ENCODE results near the gene NRL. TPM values are rescaled to one million over a fixed set of nuclear protein-coding genes. Genes with fewer than 3 reads are reported as not detected.

The NRL gene
- total RNA-seq, 3 donors from 2014 or later (not counting 1 experiment from before 2014, with no cell fraction given), result 0.78 to 3.3 (median 2.8) TPM

DNA sequence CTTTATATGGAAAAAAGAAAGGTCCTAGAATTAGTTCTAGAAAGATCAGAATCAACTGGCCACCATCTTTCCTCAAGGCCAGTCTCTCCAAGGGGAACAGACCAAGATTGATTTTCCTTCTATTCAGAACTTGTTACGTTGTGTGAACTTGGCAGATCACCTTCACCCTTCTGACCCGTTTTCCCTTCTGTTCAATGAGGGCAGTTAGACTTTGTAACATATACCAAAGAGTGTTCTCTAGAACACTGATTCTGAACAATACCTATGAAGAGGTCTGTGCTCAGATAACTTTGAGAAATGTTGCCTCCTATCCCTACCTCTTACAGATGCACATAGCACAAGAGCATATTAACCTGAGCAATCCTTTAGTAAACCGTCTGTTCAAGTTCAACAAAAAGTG, 31.3 kb downstream of the NRL start:
- Histone ChIP-seq H3K9me3 (ENCODE audit: control insufficient read depth, insufficient read depth, low read length) (no peaks in the 10 kb centered on the region), H3K27ac (ENCODE audit: low read length) (no peak overlapping the region), H3K4me1 (ENCODE audit: control insufficient read depth, insufficient read depth, low read length) (peaks cover 15% of the 10 kb centered on the region), H3K36me3 (ENCODE audit: control insufficient read depth, insufficient read depth, low read length) (no peaks in the 10 kb centered on the region), H3K4me3 (ENCODE audit: low read length) (no peak overlapping the region), H3K27me3 (ENCODE audit: control insufficient read depth, insufficient read depth, low read length) (no peaks in the 10 kb centered on the region)
- Mint-ChIP-seq H3K4me3 (peak overlapping the region; percentile 56), H3K36me3 (no peaks in the 10 kb centered on the region), H3K4me1 (peaks cover 14 to 20% of the 10 kb centered on the region in 2 donors), H3K9me3 (no peaks in the 10 kb centered on the region), H3K27ac (peak overlapping the region in 1 of 2 donors; percentile 7), H3K27me3 (ENCODE audit: low read depth in 2 of 2) (no peaks in the 10 kb centered on the region)
- intact Hi-C loops (cut with micrococcal nuclease), result no loop called here
- ATAC-seq (no peak), DNase-seq (no peak)
- 98% methylated on average over 3 of the region's 3 CpGs for WGBS (ENCODE audit: insufficient coverage)
- TF ChIP-seq, protein P1, sequence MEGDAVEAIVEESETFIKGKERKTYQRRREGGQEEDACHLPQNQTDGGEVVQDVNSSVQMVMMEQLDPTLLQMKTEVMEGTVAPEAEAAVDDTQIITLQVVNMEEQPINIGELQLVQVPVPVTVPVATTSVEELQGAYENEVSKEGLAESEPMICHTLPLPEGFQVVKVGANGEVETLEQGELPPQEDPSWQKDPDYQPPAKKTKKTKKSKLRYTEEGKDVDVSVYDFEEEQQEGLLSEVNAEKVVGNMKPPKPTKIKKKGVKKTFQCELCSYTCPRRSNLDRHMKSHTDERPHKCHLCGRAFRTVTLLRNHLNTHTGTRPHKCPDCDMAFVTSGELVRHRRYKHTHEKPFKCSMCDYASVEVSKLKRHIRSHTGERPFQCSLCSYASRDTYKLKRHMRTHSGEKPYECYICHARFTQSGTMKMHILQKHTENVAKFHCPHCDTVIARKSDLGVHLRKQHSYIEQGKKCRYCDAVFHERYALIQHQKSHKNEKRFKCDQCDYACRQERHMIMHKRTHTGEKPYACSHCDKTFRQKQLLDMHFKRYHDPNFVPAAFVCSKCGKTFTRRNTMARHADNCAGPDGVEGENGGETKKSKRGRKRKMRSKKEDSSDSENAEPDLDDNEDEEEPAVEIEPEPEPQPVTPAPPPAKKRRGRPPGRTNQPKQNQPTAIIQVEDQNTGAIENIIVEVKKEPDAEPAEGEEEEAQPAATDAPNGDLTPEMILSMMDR (IDR thresholded peaks at IDR 0.05), result no peak

DNA sequence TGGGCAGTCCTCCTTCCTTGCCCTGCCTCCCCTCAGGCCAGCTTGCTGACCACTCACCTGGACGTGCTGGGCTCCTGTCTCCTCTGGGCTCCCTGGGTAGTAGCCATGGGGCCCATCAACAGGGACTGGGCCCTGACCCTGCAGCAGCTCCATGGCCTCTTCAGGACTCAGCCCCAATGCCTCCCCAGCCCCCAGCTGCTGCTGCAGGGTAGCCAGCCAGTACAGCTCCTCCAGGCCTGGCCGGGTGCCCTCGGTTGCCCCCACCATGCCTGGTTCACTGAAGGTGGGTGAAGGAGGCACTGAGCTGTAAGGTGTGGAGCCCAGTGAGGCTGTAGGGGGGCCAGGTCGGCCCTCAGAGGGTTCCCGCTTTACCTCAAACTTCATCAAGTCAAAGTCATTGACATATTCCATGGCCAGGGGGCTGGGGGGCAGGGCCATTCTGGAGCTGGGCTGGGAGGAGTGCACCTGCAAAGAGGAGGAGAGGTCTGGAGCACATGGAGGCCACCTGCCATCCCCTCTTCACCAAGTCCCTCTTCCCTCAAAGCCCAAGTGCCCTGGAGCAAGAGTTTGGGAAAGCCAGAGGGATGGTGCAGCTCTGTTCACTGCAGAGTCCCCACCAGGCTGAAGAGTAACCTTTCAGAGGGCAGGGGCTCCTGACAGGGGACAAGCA, 32.2 kb downstream of the NRL start:
- no peaks in the 10 kb centered on the region for H3K27me3 ChIP-seq (ENCODE audit: control insufficient read depth, insufficient read depth, low read length)
- H3K4me1 ChIP-seq (ENCODE audit: control insufficient read depth, insufficient read depth, low read length), result peaks cover 15% of the 10 kb centered on the region
- Mint-ChIP-seq H3K27ac (peak overlapping the region; percentile 7 to 61), H3K4me3 (peak overlapping the region; percentile 90), H3K4me1 (peaks cover 14 to 20% of the 10 kb centered on the region in 2 donors), H3K36me3 (no peaks in the 10 kb centered on the region), H3K9me3 (no peaks in the 10 kb centered on the region), H3K27me3 (ENCODE audit: low read depth in 2 of 2) (no peaks in the 10 kb centered on the region)
- 92% methylated on average over 5 of the region's 5 CpGs for WGBS (ENCODE audit: insufficient coverage)
- H3K9me3 ChIP-seq (ENCODE audit: control insufficient read depth, insufficient read depth, low read length), result no peaks in the 10 kb centered on the region
- DNase-seq, result no peak
- H3K4me3 ChIP-seq (ENCODE audit: low read length), result no peak overlapping the region
- H3K36me3 ChIP-seq (ENCODE audit: control insufficient read depth, insufficient read depth, low read length), result no peaks in the 10 kb centered on the region
- intact Hi-C loops (cut with micrococcal nuclease), result no loop called here
- TF ChIP-seq, protein P1 (IDR thresholded peaks at IDR 0.05), result no peak
- H3K27ac ChIP-seq (ENCODE audit: low read length), result no peak overlapping the region
- ATAC-seq, result no peak

DNA sequence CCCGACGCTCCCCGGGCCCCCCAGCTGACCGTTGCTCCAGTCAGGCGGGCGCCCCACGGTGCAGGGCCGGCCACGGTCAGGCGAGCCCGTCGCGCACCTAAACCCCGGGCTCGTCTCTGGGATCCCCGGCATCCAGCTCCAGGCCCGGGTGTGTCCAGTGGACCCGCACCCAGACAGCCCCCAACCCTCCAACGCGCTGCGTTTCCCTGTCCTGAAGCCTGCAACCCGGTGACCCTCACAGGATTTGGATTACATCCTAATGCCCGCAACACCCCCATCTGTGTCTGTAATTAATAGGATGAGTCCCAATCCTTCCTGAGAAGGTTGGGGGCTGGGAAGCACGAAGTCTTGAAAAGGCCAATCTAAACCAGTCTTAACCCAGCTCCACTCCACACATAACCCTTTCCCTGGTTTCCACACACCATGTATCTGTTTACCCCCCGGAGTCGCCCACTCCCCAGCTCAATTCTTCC, 33.0 kb downstream of the NRL start:
- no peak for ATAC-seq
- Histone ChIP-seq H3K4me3 (ENCODE audit: low read length) (peak overlapping the region; percentile 55), H3K4me1 (ENCODE audit: control insufficient read depth, insufficient read depth, low read length) (peaks cover 15% of the 10 kb centered on the region), H3K9me3 (ENCODE audit: control insufficient read depth, insufficient read depth, low read length) (no peaks in the 10 kb centered on the region), H3K27me3 (ENCODE audit: control insufficient read depth, insufficient read depth, low read length) (no peaks in the 10 kb centered on the region), H3K27ac (ENCODE audit: low read length) (peak overlapping the region; percentile 8), H3K36me3 (ENCODE audit: control insufficient read depth, insufficient read depth, low read length) (no peaks in the 10 kb centered on the region)
- Mint-ChIP-seq H3K27me3 (ENCODE audit: low read depth in 2 of 2) (no peaks in the 10 kb centered on the region), H3K27ac (peak overlapping the region; percentile 7 to 61), H3K4me3 (peak overlapping the region; percentile 90), H3K4me1 (peaks cover 14 to 20% of the 10 kb centered on the region in 2 donors), H3K9me3 (no peaks in the 10 kb centered on the region), H3K36me3 (no peaks in the 10 kb centered on the region)
- WGBS (ENCODE audit: insufficient coverage), result 30% methylated on average over 25 of the region's 26 CpGs
- intact Hi-C loops (cut with micrococcal nuclease), result no loop called here
- TF ChIP-seq, protein P1 (IDR thresholded peaks at IDR 0.05), result no peak
- DNase-seq, result no peak

Data from natural killer cell (primary cell).